Mesangial cell (primary cell): ENCODE results near the gene FAM156A. TPM values are rescaled to one million over a fixed set of nuclear protein-coding genes. Genes with fewer than 3 reads are reported as not detected.

Source experiments
- total RNA-seq: library from RNA; depleted of rRNA; stranded (reverse); fragments of >200 nt; gene quantifications from 2 replicates; pipeline ENCODE4 v1.2.3, GENCODE V29; 2015

Gene FAM156A, protein sequence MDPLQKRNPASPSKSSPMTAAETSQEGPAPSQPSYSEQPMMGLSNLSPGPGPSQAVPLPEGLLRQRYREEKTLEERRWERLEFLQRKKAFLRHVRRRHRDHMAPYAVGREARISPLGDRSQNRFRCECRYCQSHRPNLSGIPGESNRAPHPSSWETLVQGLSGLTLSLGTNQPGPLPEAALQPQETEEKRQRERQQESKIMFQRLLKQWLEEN
- total RNA-seq = 5.6 and 6.5 TPM in 2 replicates

GRCh38 chrX:52958113-52958959, at the start of gene FAM156A:
Gene FAM156A (minus strand): TSS chrX:52958518. CDS start chrX:52948588, 9,930 bp downstream.

Other genes with a start within 250 kb of the FAM156A start
- not detected in 2 replicates for gene SSX2B, start 207.3 kb downstream of the FAM156A start, total RNA-seq
- not detected in 2 replicates for gene SPANXN5, start 161.1 kb downstream of the FAM156A start, total RNA-seq
- not detected in 2 replicates for gene XAGE5, start 147.2 kb downstream of the FAM156A start, total RNA-seq
- not detected in 2 replicates for gene XAGE3, start 90.4 kb downstream of the FAM156A start, total RNA-seq
- gene FAM156B, start 61.2 kb downstream of the FAM156A start, total RNA-seq = 14.7 and 23.3 TPM in 2 replicates
- gene GPR173, start 90.3 kb upstream of the FAM156A start, total RNA-seq = 3.9 and 11.3 TPM in 2 replicates
- 4.2 and 5.2 TPM in 2 replicates for gene TSPYL2, start 123.8 kb upstream of the FAM156A start, total RNA-seq
- gene KANTR, start 135.6 kb upstream of the FAM156A start, total RNA-seq = 2.9 and 7.2 TPM in 2 replicates